C4-2B (cell line): Measurements from ENCODE around the gene EMD.
"Not testable (repeated sequence)": the region's sequence is repeated elsewhere in the genome, so short reads cannot be mapped to it uniquely, and the experiment has no call there.

Experiments
- H3K27ac ChIP-seq: fragments of 450-650 bp; 2 replicates; pipeline ENCODE4 v1.5.1; 2017
- ZFX ChIP-seq: fragments of 450-650 bp; IDR thresholded peaks from 2 replicates; pipeline ENCODE4 v1.6.1; 2017
- TF ChIP-seq, protein P1 (sequence below): fragments of 450-650 bp; conservative IDR thresholded peaks from 2 replicates; pipeline ENCODE4 v1.5.1; 2017; ENCODE audit warnings: mild to moderate bottlenecking

EMD gene

DNA sequence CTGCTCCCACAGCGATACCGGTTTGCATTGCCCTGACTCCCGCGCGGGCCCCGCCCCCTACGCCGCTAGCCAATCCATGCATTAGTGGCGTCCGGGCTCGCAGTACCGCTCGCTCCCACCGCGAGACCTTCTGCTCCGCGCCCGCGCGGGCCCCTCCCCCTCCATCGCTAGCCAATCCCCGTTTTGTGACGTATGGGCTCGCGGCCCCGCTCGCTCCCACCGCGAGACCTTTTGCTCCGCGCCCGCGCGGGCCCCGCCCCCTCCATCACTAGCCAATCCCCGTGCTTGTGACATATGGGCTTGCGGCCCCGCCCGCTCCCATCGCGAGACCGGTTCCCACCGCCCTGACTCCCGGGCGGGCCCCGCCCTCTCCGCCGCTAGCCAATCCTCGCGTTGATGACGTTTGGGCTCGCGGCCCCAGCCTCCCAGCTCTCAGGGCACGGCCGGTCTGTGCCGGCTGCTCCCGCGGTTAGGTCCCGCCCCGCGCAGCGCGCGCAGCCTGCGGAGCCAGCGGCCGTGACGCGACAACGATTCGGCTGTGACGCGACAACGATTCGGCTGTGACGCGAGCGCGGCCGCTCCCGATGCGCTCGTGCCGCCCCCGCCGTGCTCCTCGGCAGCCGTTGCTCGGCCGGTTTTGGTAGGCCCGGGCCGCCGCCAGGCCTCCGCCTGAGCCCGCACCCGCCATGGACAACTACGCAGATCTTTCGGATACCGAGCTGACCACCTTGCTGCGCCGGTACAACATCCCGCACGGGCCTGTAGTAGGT lies at the start of gene EMD:
TSS of gene EMD (plus strand) at position 497 of the 770 bp plus-strand sequence. CDS start at position 687, 190 bp downstream.
- H3K27ac ChIP-seq: peak within 1 kb of the TSS; percentile 92
- TF ChIP-seq, protein P1, sequence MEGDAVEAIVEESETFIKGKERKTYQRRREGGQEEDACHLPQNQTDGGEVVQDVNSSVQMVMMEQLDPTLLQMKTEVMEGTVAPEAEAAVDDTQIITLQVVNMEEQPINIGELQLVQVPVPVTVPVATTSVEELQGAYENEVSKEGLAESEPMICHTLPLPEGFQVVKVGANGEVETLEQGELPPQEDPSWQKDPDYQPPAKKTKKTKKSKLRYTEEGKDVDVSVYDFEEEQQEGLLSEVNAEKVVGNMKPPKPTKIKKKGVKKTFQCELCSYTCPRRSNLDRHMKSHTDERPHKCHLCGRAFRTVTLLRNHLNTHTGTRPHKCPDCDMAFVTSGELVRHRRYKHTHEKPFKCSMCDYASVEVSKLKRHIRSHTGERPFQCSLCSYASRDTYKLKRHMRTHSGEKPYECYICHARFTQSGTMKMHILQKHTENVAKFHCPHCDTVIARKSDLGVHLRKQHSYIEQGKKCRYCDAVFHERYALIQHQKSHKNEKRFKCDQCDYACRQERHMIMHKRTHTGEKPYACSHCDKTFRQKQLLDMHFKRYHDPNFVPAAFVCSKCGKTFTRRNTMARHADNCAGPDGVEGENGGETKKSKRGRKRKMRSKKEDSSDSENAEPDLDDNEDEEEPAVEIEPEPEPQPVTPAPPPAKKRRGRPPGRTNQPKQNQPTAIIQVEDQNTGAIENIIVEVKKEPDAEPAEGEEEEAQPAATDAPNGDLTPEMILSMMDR: no peak
- TF ChIP-seq ZFX: peak; percentile 73

DNA sequence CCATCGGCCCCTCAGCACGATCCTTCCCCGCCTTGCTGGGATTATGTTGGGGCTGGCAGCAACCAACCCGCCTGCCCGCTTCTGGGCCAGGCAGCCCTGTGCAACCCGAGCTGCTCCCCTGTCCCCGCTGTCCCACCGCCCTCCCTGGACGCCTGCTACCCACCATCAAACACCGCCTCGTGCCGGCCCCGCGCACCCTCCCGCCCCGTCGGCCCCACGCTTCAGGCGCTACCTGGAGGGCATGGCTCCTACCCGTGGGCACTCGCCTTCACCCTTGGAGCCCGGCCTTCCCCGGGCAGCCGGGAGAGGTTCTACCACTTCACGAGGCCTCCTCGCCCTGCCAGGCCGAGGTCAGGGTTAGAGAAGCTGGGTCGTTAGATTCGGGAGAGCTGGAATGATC lies 46.5 kb upstream of the EMD start:
- TF ChIP-seq, protein P1: no peak
- no peak for TF ChIP-seq ZFX
- no peak overlapping the region for H3K27ac ChIP-seq

- no peak for TF ChIP-seq ZFX
- TF ChIP-seq, protein P1: no peak
- no peak overlapping the region for H3K27ac ChIP-seq
Observed at GRCh38 chrX:154333116-154333515, 46.0 kb upstream of the EMD start.

DNA sequence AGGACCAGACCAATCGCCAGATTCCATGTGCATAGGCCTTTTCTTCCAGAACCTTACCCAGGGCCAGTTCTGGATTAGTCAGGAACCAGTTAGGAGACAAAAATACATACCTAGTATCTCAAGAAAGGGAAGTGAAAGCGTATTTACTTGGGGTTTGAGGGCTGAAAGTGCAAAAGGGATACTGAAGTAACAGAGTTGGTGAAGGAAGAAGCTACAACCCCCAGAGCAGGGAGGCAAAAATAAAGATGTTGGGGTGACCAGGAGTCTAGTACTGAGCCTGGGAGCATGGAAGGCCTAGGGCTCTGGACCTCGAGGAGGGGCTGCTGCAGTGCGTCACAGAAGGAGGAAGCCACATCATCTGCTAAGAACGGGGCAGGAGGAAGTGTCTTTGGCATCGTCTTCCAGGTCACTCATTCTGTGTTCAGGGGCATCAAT lies 45.2 kb upstream of the EMD start:
- H3K27ac ChIP-seq: no peak overlapping the region
- TF ChIP-seq, protein P1: no peak
- no peak for TF ChIP-seq ZFX

- TF ChIP-seq, protein P1: no peak
- no peak for TF ChIP-seq ZFX
- no peak overlapping the region for H3K27ac ChIP-seq
Observed at GRCh38 chrX:154334496-154334895, 44.6 kb upstream of the EMD start.

DNA sequence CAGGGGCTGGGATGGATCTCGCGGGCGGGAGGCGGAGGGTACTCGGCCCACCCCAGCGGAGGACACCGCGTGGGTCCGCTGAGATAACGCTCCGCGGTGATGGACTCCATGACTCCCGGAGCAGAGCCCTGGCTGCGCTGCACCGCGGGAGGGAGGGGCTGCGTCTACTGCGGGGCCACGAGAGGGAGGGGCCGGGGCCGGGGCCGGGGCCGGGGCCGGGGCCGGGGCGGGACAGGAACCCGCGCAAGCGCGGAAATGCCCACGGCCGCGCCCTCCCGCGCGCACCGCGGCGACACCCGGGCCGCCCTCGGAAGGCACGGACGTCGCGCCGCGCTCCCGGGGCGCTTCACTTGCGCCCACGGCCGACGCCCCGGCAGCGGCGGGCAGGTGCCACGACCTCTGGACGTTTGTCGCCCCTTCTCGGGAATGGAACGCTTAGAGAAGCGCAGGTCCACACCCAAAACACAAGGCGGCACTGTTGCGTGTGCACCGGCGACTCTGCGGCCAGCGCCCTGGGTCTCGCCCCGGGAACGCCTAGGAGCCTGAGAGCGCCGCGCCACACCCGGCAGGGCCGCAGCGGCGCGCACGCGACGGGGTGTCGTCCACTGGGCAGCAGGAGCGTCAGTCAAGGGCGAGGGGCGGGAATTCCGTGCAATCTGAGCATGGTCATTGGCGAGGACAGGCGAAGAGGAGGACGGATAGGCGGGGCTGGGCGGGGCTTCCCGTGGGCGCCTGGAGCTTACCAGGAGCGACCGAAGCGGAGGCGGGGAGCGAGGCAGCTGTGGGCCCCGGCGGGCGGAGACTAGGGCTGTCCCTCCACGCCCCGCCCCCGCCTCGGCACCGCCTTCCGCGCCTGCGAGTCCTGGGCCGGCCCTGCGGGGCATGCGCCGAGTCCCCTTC lies 37.4 kb upstream of the EMD start:
- not testable (repeated sequence) for H3K27ac ChIP-seq

GRCh38 chrX:154343063-154343462 lies 36.0 kb upstream of the EMD start:
- H3K27ac ChIP-seq: not testable (repeated sequence)

- not testable (repeated sequence) for H3K27ac ChIP-seq
Observed at GRCh38 chrX:154343620-154344019, 35.5 kb upstream of the EMD start.
